Spleen (tissue), 11 donors: Measurements from ENCODE around the gene THSD4. TPM values are rescaled to one million over a fixed set of nuclear protein-coding genes. Genes with fewer than 3 reads are reported as not detected.

Experiments
- DNase-seq: peaks from one replicate; pipeline ENCODE4 v3.0.0-alpha.2; 2020
- H3K27ac ChIP-seq, 8 donors: fragments of 200-600 bp; sonication (generic) in 7 of 8; 1 replicate in 4 of 8; 2 replicates in 4 of 8; pipeline versions ENCODE4 v1.5.0 to v1.8.0; 2016 to 2021; ENCODE audit warnings: inconsistent platforms in 4 of 8, mild to moderate bottlenecking in 4 of 8, moderate library complexity in 1 of 8
- H3K27me3 ChIP-seq, 7 donors: fragments of 200-600 bp; sonication (generic) in 6 of 7; replicated peaks in 1 of 7; 1 replicate in 4 of 7; 2 replicates in 3 of 7; pipeline versions ENCODE4 v1.5.0 to v1.8.0; 2016 to 2021; ENCODE audit warnings: inconsistent platforms in 3 of 7, mild to moderate bottlenecking in 1 of 7
- H3K36me3 ChIP-seq, 6 donors: fragments of 200-600 bp; sonication (generic) in 5 of 6; 1 replicate in 4 of 6; 2 replicates in 2 of 6; pipeline versions ENCODE4 v1.5.0 to v1.8.0; 2016 to 2021; ENCODE audit warnings: inconsistent platforms in 2 of 6
- H3K4me1 ChIP-seq, 6 donors: fragments of 200-600 bp; sonication (generic) in 5 of 6; 1 replicate in 3 of 6; 2 replicates in 3 of 6; pipeline versions ENCODE4 v1.5.0 to v1.8.0; 2016 to 2021; ENCODE audit warnings: inconsistent platforms in 3 of 6
- H3K4me3 ChIP-seq, 8 donors: fragments of 200-600 bp; sonication (generic) in 7 of 8; 1 replicate in 4 of 8; 2 replicates in 4 of 8; pipeline versions ENCODE4 v1.5.0 to v1.8.0; 2016 to 2021; ENCODE audit warnings: inconsistent platforms in 4 of 8, mild to moderate bottlenecking in 4 of 8, moderate library complexity in 2 of 8
- H3K9me3 ChIP-seq, 8 donors: fragments of 200-600 bp; sonication (generic) in 7 of 8; 1 replicate in 4 of 8; 2 replicates in 4 of 8; pipeline versions ENCODE4 v1.5.0 to v1.8.0; 2016 to 2021; ENCODE audit warnings: inconsistent platforms in 4 of 8
- CTCF ChIP-seq, 11 experiments: fragments of 200-600 bp in 7 of 11; fragments of 450-650 bp in 4 of 11; sonication (generic) in 4 of 11; IDR thresholded peaks in 8 of 11; conservative IDR thresholded peaks in 3 of 11; 1 replicate in 7 of 11; 2 replicates in 4 of 11; pipeline versions ENCODE4 v1.4.0 to v1.8.0; 2016 to 2021; ENCODE audit warnings: antibody characterized with exemption in 11 of 11, inconsistent platforms in 4 of 11, mild to moderate bottlenecking in 1 of 11
- POLR2A ChIP-seq, 3 donors: fragments of 450-650 bp; IDR thresholded peaks; one replicate each; pipeline ENCODE4 v1.5.1; 2017; ENCODE audit warnings: antibody characterized with exemption in 3 of 3, mild to moderate bottlenecking in 1 of 3
- POLR2AphosphoS5 ChIP-seq, 3 donors: sonication (generic); formaldehyde crosslinking; IDR thresholded peaks; one replicate each; pipeline ENCODE4 v1.5.1; 2017; ENCODE audit warnings: antibody characterized with exemption in 3 of 3
- WGBS, 5 donors: extraction: QIAGEN DNeasy Blood & Tissue Kit in 3 of 5; methylation state at CpG; one replicate each; pipeline versions ENCODE4 v1.1.5 to v1.1.7; 2013 to 2018; 5-methylcytosine and 5-hydroxymethylcytosine counted together
- intact Hi-C: fragments of 100-400 bp; cut with DNase I; formaldehyde crosslinking; loops from one replicate; pipeline ENCODE4 v1.15.0; 2023; ENCODE audit warnings: low total_unique reads
- polyA plus RNA-seq, 3 donors: library from polyadenylated mRNA; stranded (reverse); fragments of 200-250 nt; gene quantifications; one replicate each; pipeline ENCODE4 v1.2.1, GENCODE V29; 2013
- total RNA-seq, 7 donors: library from RNA; depleted of rRNA in 3 of 7; stranded (reverse); fragments of >200 nt in 3 of 7; fragmentation: NEBNext Ultra II Directional in 4 of 7; extraction: Animal tissue kit (Norgen Biotek cat#: 25700) in 4 of 7; gene quantifications; one replicate each; pipeline versions ENCODE4 v1.1.0 to v1.2.1, GENCODE V29; 2016 to 2021
- donor health status: healthy with polysubstance abuse.
- donor health status: DM: no; HTN: no; CAD: no; lungs with moderate emphysema.
- donor health status: DM: no; HTN: no; CAD: no.
- donor health status: Bipolar disorder and iron deficiency.
- donor health status: healthy.
- donor health status: DM: no; HTN: no; CAD: no.
- donor health status: DM: yes; HTN: yes; CAD: no.

Gene THSD4
- total and polyA plus RNA-seq, 10 donors = 0.29 to 11.3 (median 3.4) TPM

GRCh38 chr15:71252044-71252739, 136.9 kb downstream of the THSD4 start:
- Histone ChIP-seq H3K4me3 (no peak overlapping the region), H3K4me1 (peaks cover 0 to 11% (median 0%) of the 10 kb centered on the region in 6 donors), H3K27ac (peak overlapping the region in 5 of 8 donors; percentile 2 to 47 (median 42)), H3K9me3 (no peaks in the 10 kb centered on the region), H3K36me3 (no peaks in the 10 kb centered on the region), H3K27me3 (peaks cover 0 to 11% (median 0%) of the 10 kb centered on the region in 7 donors)
- WGBS, 5 donors = 55 to 78% (median 70%) methylated on average over 6 of the region's 6 CpGs
- intact Hi-C loops = no loop called here
- DNase-seq = no peak
- TF ChIP-seq POLR2A (IDR thresholded peaks at IDR 0.05) (no peak), CTCF (IDR thresholded peaks at IDR 0.05 in 8 of 11, conservative IDR thresholded peaks at IDR 0.05 in 3 of 11) (no peak), POLR2AphosphoS5 (IDR thresholded peaks at IDR 0.05) (peak in 2 of 3 donors; percentile 21 to 72)

- H3K27me3 ChIP-seq = peaks cover 0 to 11% (median 0%) of the 10 kb centered on the region in 7 donors
- no peaks in the 10 kb centered on the region for H3K36me3 ChIP-seq
- H3K9me3 ChIP-seq = no peaks in the 10 kb centered on the region
- intact Hi-C loops = no loop called here
- H3K27ac ChIP-seq = peak overlapping the region in 4 of 8 donors; percentile 40 to 47 (median 43)
- 92 to 96% (median 92%) methylated on average over 3 of the region's 3 CpGs for WGBS, 5 donors
- TF ChIP-seq POLR2A (IDR thresholded peaks at IDR 0.05) = no peak
- no peak for TF ChIP-seq POLR2AphosphoS5 (IDR thresholded peaks at IDR 0.05)
- TF ChIP-seq CTCF (IDR thresholded peaks at IDR 0.05 in 8 of 11, conservative IDR thresholded peaks at IDR 0.05 in 3 of 11) = no peak
- no peak overlapping the region for H3K4me3 ChIP-seq
- no peak for DNase-seq
- H3K4me1 ChIP-seq = peaks cover 0 to 11% (median 0%) of the 10 kb centered on the region in 6 donors
These were observed 137.4 kb downstream of the THSD4 start for GRCh38 chr15:71252740-71253047.

- Histone ChIP-seq H3K27me3 (peaks cover 0 to 4% (median 0%) of the 10 kb centered on the region in 7 donors), H3K4me1 (peaks cover 0 to 11% (median 0%) of the 10 kb centered on the region in 6 donors), H3K27ac (no peak overlapping the region), H3K9me3 (no peaks in the 10 kb centered on the region), H3K36me3 (no peaks in the 10 kb centered on the region), H3K4me3 (no peak overlapping the region)
- no peak for DNase-seq
- TF ChIP-seq POLR2AphosphoS5 (IDR thresholded peaks at IDR 0.05) (peak in 1 of 3 donors; percentile 63), CTCF (IDR thresholded peaks at IDR 0.05 in 8 of 11, conservative IDR thresholded peaks at IDR 0.05 in 3 of 11) (no peak)
- intact Hi-C loops = no loop called here
- WGBS, 5 donors = 66 to 91% (median 85%) methylated on average over 3 of the region's 3 CpGs
These were observed 139.2 kb downstream of the THSD4 start for GRCh38 chr15:71254491-71254890.

- intact Hi-C loops = no loop called here
- H3K9me3 ChIP-seq = no peaks in the 10 kb centered on the region
- TF ChIP-seq POLR2AphosphoS5 (IDR thresholded peaks at IDR 0.05) = no peak
- TF ChIP-seq CTCF (IDR thresholded peaks at IDR 0.05 in 8 of 11, conservative IDR thresholded peaks at IDR 0.05 in 3 of 11) = no peak
- no peak for TF ChIP-seq POLR2A (IDR thresholded peaks at IDR 0.05)
- peaks cover 0 to 10% (median 0%) of the 10 kb centered on the region in 7 donors for H3K27me3 ChIP-seq
- WGBS, 5 donors = 84 to 95% (median 91%) methylated on average over 5 of the region's 5 CpGs
- H3K36me3 ChIP-seq = no peaks in the 10 kb centered on the region
- peaks cover 0 to 11% (median 0%) of the 10 kb centered on the region in 6 donors for H3K4me1 ChIP-seq
- no peak overlapping the region for H3K27ac ChIP-seq
- no peak overlapping the region for H3K4me3 ChIP-seq
- no peak for DNase-seq
These were observed 141.8 kb downstream of the THSD4 start for GRCh38 chr15:71256934-71257664.
